IMR-90 (cell line): ENCODE measurements around the gene MDM4. TPM values are rescaled to one million over a fixed set of nuclear protein-coding genes. Genes with fewer than 3 reads are reported as not detected.

ENCODE experiments used
- ATAC-seq: fragments of 200-7000 bp; cut with Tn5 transposase; 2 replicates; pipeline ENCODE4 v1.9.1; 2020; ENCODE audit warnings: low read depth, mild to moderate bottlenecking, moderate library complexity
- BruUV-seq: library from RNA; stranded (reverse); fragments of 400-500 nt; replicated peaks from 2 replicates; lab custom pipeline; 2021; lab: Mats Ljungman, UMichigan
- CTCF ChIA-PET: fragments of 300-600 bp; formaldehyde crosslinking; extraction: SDS; loops from one replicate; lab custom pipeline; 2021; ENCODE audit warnings: antibody characterized with exemption; lab: Yijun Ruan, JAX
- POLR2A ChIA-PET: fragments of 300-600 bp; sonication (Branson Sonifier 250); formaldehyde crosslinking; loops from one replicate; lab custom pipeline; 2022; ENCODE audit warnings: antibody characterized with exemption; ENCODE audit not compliant: unreplicated experiment; lab: Charles Lee
- DNase-seq: peaks from one replicate; pipeline ENCODE4 v3.0.0; 2013
- H2AFZ ChIP-seq: replicated peaks from 2 replicates; pipeline ENCODE3; 2013; ENCODE audit warnings: low read length, mild to moderate bottlenecking; ENCODE audit not compliant: poor library complexity
- H2AK5ac ChIP-seq: 2 replicates; pipeline ENCODE4 v1.6.1; 2013; ENCODE audit warnings: low read depth, low read length, inconsistent platforms
- H2AK9ac ChIP-seq: replicated peaks from 2 replicates; pipeline ENCODE3; 2013; ENCODE audit warnings: mild to moderate bottlenecking, low read depth, low read length, moderate library complexity; ENCODE audit not compliant: poor library complexity
- H2BK120ac ChIP-seq: 2 replicates; pipeline ENCODE4 v1.6.1; 2013; ENCODE audit warnings: low read depth, low read length, inconsistent platforms
- H2BK15ac ChIP-seq: 3 replicates; pipeline ENCODE4 v1.6.1; 2013; ENCODE audit warnings: low read depth, low read length, inconsistent platforms
- H2BK20ac ChIP-seq: 2 replicates; pipeline ENCODE4 v1.6.1; 2013; ENCODE audit warnings: low read depth, mild to moderate bottlenecking, inconsistent platforms, low read length, moderate library complexity
- H2BK5ac ChIP-seq: 2 replicates; pipeline ENCODE4 v1.6.1; 2013; ENCODE audit warnings: mild to moderate bottlenecking, low read depth, low read length, inconsistent platforms; ENCODE audit not compliant: poor library complexity, severe bottlenecking
- H3K14ac ChIP-seq: replicated peaks from 2 replicates; pipeline ENCODE4 v1.6.1; 2013; ENCODE audit warnings: low read depth, low read length, inconsistent platforms
- H3K18ac ChIP-seq: 2 replicates; pipeline ENCODE4 v1.6.1; 2013; ENCODE audit warnings: low read depth, low read length, control low read depth
- H3K23ac ChIP-seq: 2 replicates; pipeline ENCODE4 v1.6.1; 2013; ENCODE audit warnings: low read depth, low read length, inconsistent platforms
- H3K27ac ChIP-seq: 2 replicates; pipeline ENCODE4 v1.5.1; 2013; ENCODE audit warnings: mild to moderate bottlenecking, control low read depth, low read length; ENCODE audit not compliant: insufficient read depth
- H3K27me3 ChIP-seq: 2 replicates; pipeline ENCODE4 v1.6.1; 2013; ENCODE audit warnings: low read length; ENCODE audit not compliant: control insufficient read depth, insufficient read depth
- H3K36me3 ChIP-seq: 2 replicates; pipeline ENCODE4 v1.6.1; 2013; ENCODE audit warnings: low read length, mixed read lengths; ENCODE audit not compliant: control insufficient read depth, insufficient read depth
- H3K4ac ChIP-seq: 2 replicates; pipeline ENCODE4 v1.6.1; 2013; ENCODE audit warnings: low read depth, low read length, inconsistent platforms
- H3K4me1 ChIP-seq: 2 replicates; pipeline ENCODE4 v1.6.1; 2013; ENCODE audit warnings: low read length, mixed read lengths; ENCODE audit not compliant: control insufficient read depth, insufficient read depth
- H3K4me2 ChIP-seq: 2 replicates; pipeline ENCODE4 v1.6.1; 2013; ENCODE audit warnings: low read depth, mild to moderate bottlenecking, control low read depth, low read length, moderate library complexity
- H3K4me3 ChIP-seq: 2 replicates; pipeline ENCODE4 v1.5.1; 2013; ENCODE audit warnings: low read depth, mild to moderate bottlenecking, control low read depth, low read length, moderate library complexity; ENCODE audit not compliant: insufficient read depth
- H3K56ac ChIP-seq: 2 replicates; pipeline ENCODE4 v1.6.1; 2013; ENCODE audit warnings: low read length, inconsistent platforms; ENCODE audit not compliant: insufficient read depth; ENCODE audit errors: extremely low read depth
- H3K79me1 ChIP-seq, 2 experiments: 2 replicates each; pipeline ENCODE4 v1.6.1; 2013; ENCODE audit warnings: low read length in 2 of 2, inconsistent platforms in 1 of 2, low read depth in 1 of 2
- H3K9ac ChIP-seq: 2 replicates; pipeline ENCODE4 v1.6.1; 2013; ENCODE audit warnings: low read depth, low read length, control low read depth
- H3K9me1 ChIP-seq: 2 replicates; pipeline ENCODE4 v1.6.1; 2013; ENCODE audit warnings: low read length, inconsistent platforms; ENCODE audit not compliant: insufficient read depth
- H3K9me3 ChIP-seq: 2 replicates; pipeline ENCODE4 v1.6.1; 2013; ENCODE audit warnings: low read length; ENCODE audit not compliant: control insufficient read depth, insufficient read depth
- H4K20me1 ChIP-seq: 2 replicates; pipeline ENCODE4 v1.6.1; 2013; ENCODE audit warnings: low read length, inconsistent platforms; ENCODE audit not compliant: insufficient read depth
- H4K5ac ChIP-seq: 2 replicates; pipeline ENCODE4 v1.6.1; 2013; ENCODE audit warnings: mild to moderate bottlenecking, low read depth, low read length, control low read depth
- H4K8ac ChIP-seq, 2 experiments: 2 replicates each; pipeline ENCODE4 v1.6.1; 2013; ENCODE audit warnings: low read depth in 2 of 2, low read length in 2 of 2, control low read depth in 1 of 2, inconsistent platforms in 1 of 2
- H4K91ac ChIP-seq: 2 replicates; pipeline ENCODE4 v1.6.1; 2013; ENCODE audit warnings: low read depth, low read length, inconsistent platforms; ENCODE audit not compliant: insufficient read depth
- FOS ChIP-seq: fragments of 150-350 bp; IDR thresholded peaks from 2 replicates; pipeline ENCODE4 v1.6.1; 2016; ENCODE audit warnings: low read depth, low read length
- WGBS, 2 experiments: methylation state at CpG; one replicate each; pipeline versions ENCODE4 v1.1.5 to v1.1.7; 2013; ENCODE audit warnings: missing lambda C conversion rate in 2 of 2; ENCODE audit not compliant: insufficient read length in 1 of 2; ENCODE audit errors: extremely low coverage in 2 of 2; 5-methylcytosine and 5-hydroxymethylcytosine counted together
- dilution Hi-C: fragments of 300-500 bp; cut with HindIII; formaldehyde crosslinking; loops from one replicate; pipeline ENCODE4 v1.14.3; 2018; ENCODE audit warnings: low sequenced_read_pairs; ENCODE audit not compliant: unreplicated experiment
- in situ Hi-C: fragments of 300-500 bp; cut with MboI; formaldehyde crosslinking; loops from 3 replicates; pipeline ENCODE4 v1.14.3; 2019; ENCODE audit warnings: low sequenced_read_pairs, inconsistent platforms, mixed read lengths
- intact Hi-C: fragments of 100-400 bp; cut with micrococcal nuclease; formaldehyde crosslinking; loops from 2 replicates; pipeline ENCODE4 v1.10.0; 2022
- polyA plus RNA-seq, 3 experiments: library from polyadenylated mRNA; depleted of rRNA; stranded (reverse); fragments of >200 nt; gene quantifications; 2 replicates each; pipeline ENCODE4 v1.2.3, GENCODE V29; 2012; ENCODE audit warnings: low replicate concordance in 1 of 3
- total RNA-seq: library from RNA; depleted of rRNA; stranded (reverse); fragments of >200 nt; gene quantifications from 2 replicates; pipeline ENCODE4 v1.2.3, GENCODE V29; 2012

The MDM4 gene
- total and polyA plus RNA-seq, 2 of the 4 experiments (the other 2 are of a cell fraction) = 7.4 to 20.1 TPM

DNA sequence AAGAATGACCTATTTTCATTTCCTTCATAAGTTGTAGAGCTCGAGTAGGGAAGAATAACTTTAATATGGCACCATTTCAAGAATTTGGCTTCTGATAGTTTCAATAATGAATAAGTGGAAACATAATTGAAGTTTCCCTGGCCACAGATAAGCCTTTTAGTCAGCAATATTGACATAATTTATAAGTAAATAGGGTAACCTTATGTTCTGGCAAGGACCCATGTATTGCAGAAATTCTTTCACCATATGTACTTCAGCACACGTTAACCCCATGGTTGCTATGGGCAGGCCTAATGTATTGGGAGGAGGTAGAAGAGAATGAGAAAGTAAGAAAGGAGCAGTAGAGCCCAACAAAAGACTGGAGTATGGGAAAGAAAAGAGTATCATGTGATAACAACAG is 25.4 kb downstream of the MDM4 start:
- no peak overlapping the region for H4K5ac ChIP-seq
- no peaks in the 10 kb centered on the region for H3K4me1 ChIP-seq
- CTCF ChIA-PET = interaction anchor here (0.9 kb wide), 1 partner anchor 265 kb away, joined by 3 read pairs; no protein-coding TSS in a partner anchor
- no peak overlapping the region for H3K27ac ChIP-seq
- no peak overlapping the region for H2BK20ac ChIP-seq
- POLR2A ChIA-PET = no interaction called here
- no peak overlapping the region for H3K9ac ChIP-seq
- H2AK5ac ChIP-seq = no peak overlapping the region
- in situ Hi-C loops (no loop called here), dilution Hi-C loops (no loop called here), intact Hi-C loops (loop anchor here (10.0 kb wide), 1 partner anchor 553 kb away; no protein-coding TSS in a partner anchor)
- no peak overlapping the region for H3K18ac ChIP-seq
- no peak overlapping the region for H4K91ac ChIP-seq
- peaks cover 9 to 13% of the 10 kb centered on the region in 2 experiments for H3K79me1 ChIP-seq
- no peaks in the 10 kb centered on the region for H3K9me1 ChIP-seq
- ATAC-seq (no peak), DNase-seq (no peak)
- no peak overlapping the region for H3K14ac ChIP-seq
- H3K56ac ChIP-seq = no peak overlapping the region
- no peak overlapping the region for H4K8ac ChIP-seq
- H3K36me3 ChIP-seq = peaks cover 39% of the 10 kb centered on the region
- H4K20me1 ChIP-seq = no peaks in the 10 kb centered on the region
- no peak overlapping the region for H3K23ac ChIP-seq
- no peak overlapping the region for H2BK15ac ChIP-seq
- TF ChIP-seq FOS = no peak
- no TSS peak for BruUV-seq
- H2AK9ac ChIP-seq = no peak overlapping the region
- no peak overlapping the region for H2AFZ ChIP-seq
- no peak overlapping the region for H2BK5ac ChIP-seq
- no CpG with 5 or more reads among the region's 2 CpGs for WGBS, 2 experiments
- H3K4ac ChIP-seq = no peak overlapping the region
- no peaks in the 10 kb centered on the region for H3K9me3 ChIP-seq
- H2BK120ac ChIP-seq = no peak overlapping the region
- no peaks in the 10 kb centered on the region for H3K27me3 ChIP-seq
- H3K4me3 ChIP-seq = no peak overlapping the region
- no peak overlapping the region for H3K4me2 ChIP-seq
